Measurements from ENCODE around the gene PARP6.
A peak's percentile ranks its signal among the peaks of the same experiment; 100 is the strongest.
"Not testable (repeated sequence)": the region's sequence is repeated elsewhere in the genome, so short reads cannot be mapped to it uniquely, and the experiment has no call there.

The PARP6 gene

DNA sequence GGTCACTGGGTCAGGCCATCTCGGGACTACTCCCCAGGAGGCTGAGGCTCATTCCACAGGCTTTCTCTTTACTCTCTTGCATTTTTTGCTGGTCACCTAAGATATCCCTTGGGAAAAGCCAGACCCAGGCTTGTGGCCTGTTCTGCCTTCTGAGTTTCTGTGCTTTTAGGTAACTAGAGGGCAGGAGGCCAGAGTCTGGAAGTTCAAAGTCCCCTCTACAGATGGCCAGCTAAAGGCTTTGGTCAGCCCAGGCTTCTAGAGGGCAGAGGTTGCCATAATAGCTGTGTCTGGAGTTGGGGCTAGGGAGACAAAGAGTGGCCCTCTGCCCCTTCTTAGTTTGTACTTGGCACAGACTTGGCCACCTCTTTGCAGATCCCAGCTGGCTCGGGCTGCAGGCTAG is 8.4 kb upstream of the PARP6 start:
- TF ChIP-seq, protein P1, sequence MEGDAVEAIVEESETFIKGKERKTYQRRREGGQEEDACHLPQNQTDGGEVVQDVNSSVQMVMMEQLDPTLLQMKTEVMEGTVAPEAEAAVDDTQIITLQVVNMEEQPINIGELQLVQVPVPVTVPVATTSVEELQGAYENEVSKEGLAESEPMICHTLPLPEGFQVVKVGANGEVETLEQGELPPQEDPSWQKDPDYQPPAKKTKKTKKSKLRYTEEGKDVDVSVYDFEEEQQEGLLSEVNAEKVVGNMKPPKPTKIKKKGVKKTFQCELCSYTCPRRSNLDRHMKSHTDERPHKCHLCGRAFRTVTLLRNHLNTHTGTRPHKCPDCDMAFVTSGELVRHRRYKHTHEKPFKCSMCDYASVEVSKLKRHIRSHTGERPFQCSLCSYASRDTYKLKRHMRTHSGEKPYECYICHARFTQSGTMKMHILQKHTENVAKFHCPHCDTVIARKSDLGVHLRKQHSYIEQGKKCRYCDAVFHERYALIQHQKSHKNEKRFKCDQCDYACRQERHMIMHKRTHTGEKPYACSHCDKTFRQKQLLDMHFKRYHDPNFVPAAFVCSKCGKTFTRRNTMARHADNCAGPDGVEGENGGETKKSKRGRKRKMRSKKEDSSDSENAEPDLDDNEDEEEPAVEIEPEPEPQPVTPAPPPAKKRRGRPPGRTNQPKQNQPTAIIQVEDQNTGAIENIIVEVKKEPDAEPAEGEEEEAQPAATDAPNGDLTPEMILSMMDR (conservative IDR thresholded peaks at IDR 0.05; ENCODE audit: low read depth, low read length) = no peak
- no peak overlapping the region for H3K4me3 ChIP-seq (ENCODE audit: low read depth, low read length)
- DNase-seq (ENCODE audit: low read depth) = no peak

DNA sequence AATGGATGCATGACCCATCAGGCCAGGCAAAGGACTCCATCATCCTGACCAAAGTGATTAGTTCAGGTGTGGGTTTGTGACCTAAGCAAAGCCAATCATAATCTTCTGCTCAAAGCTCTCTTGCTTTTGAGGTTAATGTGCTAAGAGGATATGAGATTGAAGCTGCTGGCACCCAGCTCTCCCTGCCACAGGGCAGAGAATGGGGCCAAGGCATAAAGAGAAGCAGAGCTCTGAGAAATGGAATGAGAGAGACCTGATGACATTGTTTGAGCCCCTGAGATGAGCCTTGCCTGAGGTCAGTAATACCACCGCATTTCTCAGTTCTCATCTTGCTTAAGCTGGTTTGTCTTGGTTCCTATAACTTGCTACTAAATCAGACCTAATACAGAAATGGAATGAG is 6.4 kb upstream of the PARP6 start:
- TF ChIP-seq, protein P1 (conservative IDR thresholded peaks at IDR 0.05; ENCODE audit: low read depth, low read length) = no peak
- DNase-seq (ENCODE audit: low read depth) = no peak
- H3K4me3 ChIP-seq (ENCODE audit: low read depth, low read length) = no peak overlapping the region

DNA sequence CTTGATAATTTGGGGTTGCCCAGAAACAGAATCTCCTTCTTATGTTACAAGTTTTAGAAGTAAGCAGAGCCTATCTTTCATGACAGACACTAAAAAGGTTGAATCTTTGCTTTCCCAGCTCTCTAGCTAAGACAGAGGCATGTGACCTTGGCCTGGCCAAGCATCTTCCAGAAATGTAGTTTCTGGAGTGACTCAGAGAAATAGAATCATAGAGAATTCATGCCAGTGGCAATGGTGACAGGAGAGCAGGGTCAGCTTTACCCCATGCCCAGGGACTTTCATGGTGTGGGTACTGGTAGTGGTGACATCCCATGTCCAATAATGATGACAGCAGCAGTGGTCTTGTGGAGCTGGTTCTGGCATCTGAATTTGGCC is 4.0 kb upstream of the PARP6 start:
- TF ChIP-seq, protein P1 (conservative IDR thresholded peaks at IDR 0.05; ENCODE audit: low read depth, low read length) = no peak
- peak; percentile 5 for DNase-seq (ENCODE audit: low read depth)
- H3K4me3 ChIP-seq (ENCODE audit: low read depth, low read length) = no peak overlapping the region

DNA sequence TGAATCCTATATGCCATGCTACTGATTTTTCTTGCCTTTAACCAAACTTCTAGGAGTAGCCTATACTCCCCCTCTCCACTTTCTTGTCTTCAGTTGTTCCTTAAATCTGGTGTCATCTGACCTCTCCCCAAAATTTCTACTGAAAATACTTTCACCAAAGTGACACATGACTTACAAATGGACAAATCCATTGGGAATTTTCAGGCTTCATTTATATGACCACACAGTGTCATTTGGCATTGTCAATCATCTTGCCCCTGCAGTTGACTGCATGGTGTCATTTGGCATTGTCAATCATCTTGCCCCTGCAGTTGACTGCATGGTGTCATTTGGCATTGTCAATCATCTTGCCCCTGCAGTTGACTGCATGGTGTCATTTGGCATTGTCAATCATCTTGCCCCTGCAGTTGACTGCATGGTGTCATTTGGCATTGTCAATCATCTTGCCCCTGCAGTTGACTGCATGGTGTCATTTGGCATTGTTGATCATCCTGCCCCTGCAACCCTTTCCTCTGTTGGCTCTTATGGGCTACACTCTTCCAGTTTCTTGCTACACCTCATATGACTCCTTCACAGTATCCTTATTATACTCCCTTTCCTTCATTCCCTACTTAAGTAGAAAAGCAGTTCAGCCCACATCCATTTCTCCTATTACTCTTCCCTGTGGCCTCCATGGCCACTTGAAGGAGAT is 3.4 kb upstream of the PARP6 start:
- H3K4me3 ChIP-seq (ENCODE audit: low read depth, low read length); DNase-seq (ENCODE audit: low read depth): not testable (repeated sequence)

DNA sequence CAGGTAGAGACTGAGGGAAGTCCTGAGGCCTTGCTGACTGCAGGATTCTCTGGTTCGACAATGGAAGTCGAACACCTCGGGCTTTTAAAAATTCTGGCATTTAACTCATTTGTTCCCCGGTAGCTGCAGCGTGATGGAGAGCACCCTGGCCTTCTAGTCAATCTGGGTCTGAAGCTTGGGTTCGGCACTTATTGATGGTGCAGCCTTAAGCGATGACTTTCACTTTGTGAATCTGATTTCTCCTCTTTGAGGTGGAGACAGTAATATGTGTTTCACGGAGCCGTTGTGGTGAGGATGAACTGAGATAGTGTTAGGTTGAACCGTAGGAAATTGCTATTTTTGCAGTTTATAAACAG is 621 bp upstream of the PARP6 start:
- peak overlapping the region; percentile 93 for H3K4me3 ChIP-seq (ENCODE audit: low read depth, low read length)
- no peak for DNase-seq (ENCODE audit: low read depth)
- TF ChIP-seq, protein P1 (conservative IDR thresholded peaks at IDR 0.05; ENCODE audit: low read depth, low read length) = no peak

DNA sequence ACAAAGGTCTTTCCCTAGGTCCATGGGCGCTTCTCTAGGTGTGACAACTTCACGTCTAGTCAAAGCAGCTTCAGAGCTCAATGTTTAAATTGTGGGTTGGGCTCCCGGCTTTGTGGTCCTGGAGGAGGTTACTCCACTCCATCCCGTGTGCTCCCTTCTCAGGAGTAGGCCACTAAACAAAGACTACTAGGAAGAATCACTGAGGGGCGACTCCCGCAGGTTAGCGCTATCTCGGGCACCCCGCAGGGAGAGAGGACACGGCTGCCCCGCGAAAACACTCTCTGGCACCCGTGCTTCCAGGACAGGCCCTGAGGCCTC is 500 bp downstream of the PARP6 start:
- H3K4me3 ChIP-seq (ENCODE audit: low read depth, low read length) = peak overlapping the region; percentile 93
- DNase-seq (ENCODE audit: low read depth) = peak; percentile 31
- TF ChIP-seq, protein P1 (conservative IDR thresholded peaks at IDR 0.05; ENCODE audit: low read depth, low read length) = no peak

DNA sequence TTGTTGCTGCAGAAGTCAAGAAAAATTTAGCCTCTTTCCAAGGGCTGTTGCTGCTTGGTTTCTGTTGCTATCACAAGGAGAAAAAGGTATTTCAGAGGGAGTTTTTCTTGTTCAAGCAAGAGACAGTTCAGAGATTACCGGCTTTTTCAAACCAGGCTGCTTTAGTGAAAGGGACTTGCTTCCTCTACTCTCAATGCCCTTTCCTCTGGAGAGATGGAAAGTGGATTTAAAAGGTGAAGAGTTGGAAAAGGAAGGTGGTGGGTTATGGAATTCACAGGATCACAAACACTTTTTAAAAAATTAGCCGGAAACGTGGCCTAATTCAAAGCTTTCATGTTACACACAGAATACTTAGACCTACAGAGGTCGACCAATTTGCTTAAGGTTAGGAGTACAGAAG is 1.1 kb downstream of the PARP6 start:
- TF ChIP-seq, protein P1 (conservative IDR thresholded peaks at IDR 0.05; ENCODE audit: low read depth, low read length) = no peak
- no peak for DNase-seq (ENCODE audit: low read depth)
- H3K4me3 ChIP-seq (ENCODE audit: low read depth, low read length) = peak overlapping the region; percentile 93
